GM18951 (cell line): ENCODE results near the gene DNAI4.
"Not testable (repeated sequence)": the region's sequence is repeated elsewhere in the genome, so short reads cannot be mapped to it uniquely, and the experiment has no call there.

Experiments
- POLR2A ChIP-seq: IDR thresholded peaks from 4 replicates; pipeline ENCODE4 v1.6.1; 2011; ENCODE audit warnings: mild to moderate bottlenecking; ENCODE audit not compliant: insufficient read length, insufficient read depth; ENCODE audit errors: extremely low read depth
- in situ Hi-C: fragments of 300-500 bp; cut with MboI; formaldehyde crosslinking; loops from one replicate; pipeline ENCODE4 v1.12.0; 2022; ENCODE audit warnings: low sequenced_read_pairs, mixed read lengths, inconsistent platforms; ENCODE audit not compliant: unreplicated experiment

The DNAI4 gene

DNA sequence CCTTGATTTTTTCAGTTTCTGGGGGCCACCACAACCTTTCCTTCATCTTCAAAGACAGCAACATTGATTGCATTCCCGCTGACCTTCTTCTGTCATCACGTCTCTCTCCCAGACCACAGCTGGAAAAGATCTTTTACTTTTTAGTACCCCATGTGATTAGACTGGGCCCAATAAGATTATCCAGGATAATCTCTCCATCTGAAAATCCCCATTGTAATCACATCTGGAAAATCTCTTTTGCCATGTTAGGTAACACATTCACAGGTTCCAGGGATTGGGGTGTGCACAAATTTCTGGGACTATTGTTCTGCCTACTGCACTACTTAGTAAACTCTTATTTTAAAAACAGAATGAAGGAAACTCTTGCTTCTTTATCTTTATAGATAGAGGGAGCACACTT is 76.5 kb downstream of the DNAI4 start:
- in situ Hi-C loops = no loop called here
- no peak for TF ChIP-seq POLR2A

DNA sequence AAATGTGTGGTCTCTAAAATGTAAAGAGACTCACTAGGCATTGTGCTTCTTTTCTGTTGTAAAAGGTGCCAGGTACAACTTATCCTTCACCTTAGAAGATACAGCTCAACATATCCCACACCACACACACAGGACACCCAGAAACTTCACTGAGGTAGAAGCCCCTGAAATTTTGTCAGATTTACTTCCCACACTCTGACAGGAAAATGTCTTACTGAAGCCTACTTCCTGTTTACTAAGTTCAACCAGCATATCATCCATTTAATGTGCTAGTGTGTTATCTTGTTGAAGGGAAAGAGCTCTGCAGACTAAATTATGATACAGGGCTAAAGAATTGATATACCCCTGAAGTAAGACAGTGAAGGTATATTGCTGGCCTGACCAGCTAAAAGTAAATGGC is 83.7 kb downstream of the DNAI4 start:
- TF ChIP-seq POLR2A = no peak
- in situ Hi-C loops = no loop called here

DNA sequence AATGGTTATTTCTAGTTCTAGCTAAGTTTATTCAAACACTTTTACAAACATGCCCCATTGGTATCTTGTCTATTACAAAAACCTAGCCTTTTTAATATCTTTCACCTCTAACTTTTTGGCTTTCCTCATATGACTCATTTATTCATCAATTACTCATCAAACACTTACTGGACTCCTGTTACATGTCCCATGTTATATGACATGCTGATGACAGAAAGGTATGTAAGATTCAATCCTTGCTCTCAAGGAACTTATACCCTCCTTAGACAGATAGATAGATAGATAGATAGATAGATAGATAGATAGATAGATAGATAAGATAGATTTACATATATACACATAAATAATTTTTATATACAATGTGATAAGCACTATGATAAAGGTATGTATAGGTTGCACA is 89.7 kb downstream of the DNAI4 start:
- no peak for TF ChIP-seq POLR2A
- in situ Hi-C loops = no loop called here

GRCh38 chr1:66833112-66833511 is 91.5 kb downstream of the DNAI4 start:
- in situ Hi-C loops = no loop called here
- TF ChIP-seq POLR2A = no peak

DNA sequence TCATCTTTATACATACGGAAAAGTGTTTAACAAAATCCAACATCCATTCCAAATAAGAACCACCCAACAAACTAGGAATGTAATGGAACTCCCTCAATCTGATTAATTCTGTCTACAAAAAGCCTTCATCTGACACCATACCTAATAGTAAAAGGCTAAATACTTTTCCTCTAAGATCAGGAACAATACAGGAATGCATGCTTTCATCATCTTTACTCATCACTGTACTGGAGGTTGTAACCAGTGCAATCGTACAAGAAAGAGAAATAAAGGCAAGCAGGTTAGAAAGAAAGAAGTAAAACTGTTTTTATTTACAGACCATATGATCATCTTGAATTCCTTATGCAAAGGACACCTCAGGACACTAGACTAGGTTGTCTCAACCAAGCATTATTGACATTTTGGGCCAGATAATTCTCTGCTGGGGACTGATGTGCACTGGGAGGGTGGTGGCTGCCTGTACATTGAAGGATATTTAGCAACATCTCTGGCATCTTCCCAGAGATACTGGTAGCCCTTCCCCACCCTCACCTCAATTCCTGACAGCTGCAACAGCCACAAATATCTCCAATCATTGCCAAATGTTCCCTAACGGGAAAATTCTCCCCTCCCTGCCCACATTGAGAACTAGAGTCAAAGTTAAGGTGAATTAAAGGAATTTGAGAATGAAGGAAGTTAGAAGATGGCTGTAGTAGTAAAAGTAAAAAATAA is 93.0 kb downstream of the DNAI4 start:
- in situ Hi-C loops = no loop called here
- TF ChIP-seq POLR2A = no peak

DNA sequence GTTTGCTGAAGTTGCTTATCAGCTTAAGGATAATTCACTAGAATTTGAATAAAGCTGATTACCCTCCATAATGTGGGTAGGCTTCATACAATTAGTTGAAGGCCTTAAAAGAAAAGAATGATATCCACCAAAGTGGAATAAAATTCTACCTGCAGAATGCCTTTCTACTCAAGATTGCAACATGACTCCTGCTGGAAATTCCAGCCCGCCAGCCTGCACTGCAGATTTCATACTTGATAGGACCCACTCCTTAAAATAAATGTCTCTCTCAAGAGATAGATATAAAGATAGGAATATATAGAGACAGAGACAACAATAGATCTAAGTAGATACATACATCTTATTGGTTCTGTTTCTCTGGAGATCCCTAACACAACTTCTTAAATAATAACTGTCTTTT is 99.9 kb downstream of the DNAI4 start:
- in situ Hi-C loops = no loop called here
- TF ChIP-seq POLR2A = no peak

DNA sequence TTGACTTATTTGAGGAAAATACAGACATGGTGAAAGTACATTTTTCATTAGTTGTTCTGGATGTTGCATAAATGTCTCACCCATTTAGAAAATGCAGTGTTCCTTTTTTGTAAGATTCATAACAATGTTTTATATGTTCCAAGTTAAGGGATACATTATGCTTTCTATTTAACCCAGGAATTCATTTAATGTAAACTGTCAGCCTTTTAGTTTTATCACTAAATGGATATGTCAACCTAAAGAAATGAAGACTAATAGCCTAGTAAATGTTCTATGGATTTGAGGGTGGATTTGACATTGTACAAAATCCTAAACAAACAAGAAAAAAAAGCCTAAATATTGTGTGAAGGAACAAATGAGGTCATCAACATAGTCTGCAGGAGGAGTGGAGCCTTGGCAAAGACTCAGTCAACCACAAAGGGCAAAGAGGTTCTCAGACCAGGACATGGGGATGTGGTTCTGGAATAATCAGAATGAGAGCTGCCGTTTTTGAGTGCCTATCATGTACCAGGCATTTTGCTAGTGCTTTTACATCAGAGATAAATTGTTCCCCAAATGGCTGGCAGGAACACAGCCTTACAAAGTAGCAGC is 114.8 kb downstream of the DNAI4 start:
- TF ChIP-seq POLR2A = no peak
- in situ Hi-C loops = no loop called here

- TF ChIP-seq POLR2A = no peak
- in situ Hi-C loops = no loop called here
Observed at GRCh38 chr1:66809245-66809644, 115.4 kb downstream of the DNAI4 start.

DNA sequence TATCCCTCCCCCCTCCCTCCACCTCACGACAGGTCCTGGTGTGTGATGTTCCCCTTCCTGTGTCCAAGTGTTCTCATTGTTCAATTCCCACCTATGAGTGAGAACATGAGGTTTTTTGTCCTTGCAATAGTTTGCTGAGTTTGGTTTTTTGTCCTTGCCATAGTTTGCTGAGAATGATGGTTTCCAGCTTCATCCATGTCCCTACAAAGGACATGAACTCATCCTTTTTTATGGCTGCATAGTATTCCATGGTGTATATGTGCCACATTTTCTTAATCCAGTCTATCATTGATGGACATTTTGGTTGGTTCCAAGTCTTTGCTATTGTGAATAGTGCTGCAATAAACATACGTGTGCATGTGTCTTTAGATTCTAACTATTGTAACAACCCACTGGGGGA is 128.8 kb downstream of the DNAI4 start:
- in situ Hi-C loops = not testable (repeated sequence)

DNA sequence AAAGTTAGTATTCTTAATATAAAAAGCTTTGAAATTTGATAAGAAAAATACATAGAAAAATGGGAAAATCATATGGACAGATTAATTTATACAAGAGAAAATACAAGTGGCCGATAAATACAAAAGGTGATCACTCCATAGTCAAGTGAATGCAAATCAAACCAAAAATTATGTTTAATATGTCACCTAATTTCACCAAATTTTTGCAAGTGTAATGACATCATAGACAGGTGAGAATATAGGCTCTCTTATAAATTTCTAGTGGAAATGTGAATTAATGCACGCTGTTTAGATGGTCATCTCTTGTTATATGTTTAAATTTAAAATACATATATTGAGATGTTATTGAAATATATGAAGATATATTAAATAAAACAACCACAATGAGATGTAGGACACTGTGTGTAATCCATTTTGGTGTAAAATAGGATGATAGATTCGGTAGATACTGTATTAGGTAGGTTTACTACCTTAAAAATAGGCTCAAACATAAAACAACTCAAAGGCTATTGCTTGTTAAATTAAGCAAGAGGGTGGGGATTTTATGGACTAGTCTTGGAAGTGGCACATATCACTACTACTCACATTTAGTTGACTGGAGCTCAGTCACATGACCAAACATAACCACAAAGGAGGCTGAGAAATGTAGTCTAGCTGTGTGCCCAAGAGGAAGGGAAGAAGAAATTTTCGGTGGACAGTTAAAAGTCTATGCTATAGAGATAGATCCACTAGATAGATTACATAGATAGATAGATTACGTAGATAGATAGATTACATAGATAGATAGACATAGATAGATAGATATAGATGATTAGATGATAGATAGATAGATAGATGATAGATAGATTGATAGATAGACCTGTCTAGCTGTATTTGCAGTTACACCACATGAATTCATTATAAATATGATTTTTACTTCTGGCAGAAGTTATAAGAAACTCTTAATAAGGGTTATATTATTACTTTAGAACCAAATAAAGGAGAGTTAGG is 132.7 kb downstream of the DNAI4 start:
- in situ Hi-C loops = no loop called here

DNA sequence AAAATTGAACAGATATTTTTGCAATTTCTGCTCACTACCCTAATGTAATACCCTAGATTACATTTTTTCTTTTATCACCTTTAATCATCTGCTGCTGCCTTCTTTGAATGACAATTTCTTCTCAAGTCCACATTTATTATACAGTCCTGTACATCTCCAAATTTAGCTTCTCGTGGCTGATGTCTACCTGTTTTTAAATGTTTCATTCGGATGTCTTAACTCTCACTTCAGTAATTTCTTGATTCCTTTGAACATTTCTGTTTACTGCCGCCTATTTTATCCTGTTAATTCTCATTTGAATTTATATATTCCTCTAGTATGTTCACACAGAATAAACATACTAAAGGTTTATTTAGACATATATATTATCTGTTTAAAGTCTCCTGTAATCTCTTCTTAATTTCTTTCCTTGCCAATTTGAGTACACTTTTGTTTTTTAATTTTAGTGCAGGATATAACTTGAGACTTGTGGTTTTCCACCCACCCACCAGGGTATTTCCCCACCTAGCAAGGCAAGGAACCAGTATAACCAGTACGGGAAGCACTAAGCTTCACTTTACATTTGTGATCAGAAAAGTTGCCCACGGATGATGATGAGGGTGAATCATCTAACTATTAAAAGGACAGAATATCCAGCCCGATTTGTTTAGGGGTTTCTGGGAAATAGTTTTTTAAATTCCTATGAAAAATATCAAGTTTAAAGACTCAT is 136.3 kb downstream of the DNAI4 start:
- TF ChIP-seq POLR2A = no peak
- in situ Hi-C loops = no loop called here

More for the DNA sequence above, 132.7 kb downstream of the DNAI4 start:
- TF ChIP-seq POLR2A = no peak

DNA sequence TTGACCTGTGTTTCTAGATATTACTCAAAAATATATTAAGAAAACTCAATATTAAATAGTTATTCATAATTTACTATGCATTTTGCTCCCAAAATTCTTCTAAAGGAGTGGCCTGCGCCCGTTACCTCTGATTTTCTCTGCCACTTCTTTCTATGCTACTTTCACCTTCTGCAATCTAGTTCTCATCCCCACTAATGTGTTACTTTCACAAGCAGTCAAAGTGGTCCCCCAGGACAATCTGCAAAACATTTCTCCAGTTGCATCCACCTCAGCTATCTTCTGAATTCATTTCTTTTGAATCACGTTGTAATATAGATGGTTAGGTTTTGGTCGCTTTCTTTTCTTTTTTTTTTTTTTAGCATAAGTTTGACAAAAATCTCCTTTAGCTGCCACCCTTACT is 137.0 kb downstream of the DNAI4 start:
- TF ChIP-seq POLR2A = no peak
- in situ Hi-C loops = no loop called here

- in situ Hi-C loops = not testable (repeated sequence)
Observed at GRCh38 chr1:66785800-66786199, 138.9 kb downstream of the DNAI4 start.
